Vagina (tissue), 2 donors: Measurements from ENCODE around the gene CYB5A. TPM values are rescaled to one million over a fixed set of nuclear protein-coding genes. Genes with fewer than 3 reads are reported as not detected.

ENCODE experiments used
- DNase-seq, 2 donors: peaks; one replicate each; pipeline ENCODE4 v3.0.0-alpha.2; 2017; ENCODE audit errors: extremely low spot score in 2 of 2
- H3K27ac ChIP-seq: fragments of 200-600 bp; sonication (generic); one replicate; pipeline ENCODE4 v1.5.1; 2019
- H3K27me3 ChIP-seq: fragments of 200-600 bp; sonication (generic); one replicate; pipeline ENCODE4 v1.5.1; 2019
- H3K36me3 ChIP-seq, 2 donors: fragments of 200-600 bp; sonication (generic); one replicate each; pipeline ENCODE4 v1.5.1; 2017 to 2019
- H3K4me1 ChIP-seq: fragments of 200-600 bp; sonication (generic); one replicate; pipeline ENCODE4 v1.5.1; 2019
- H3K4me3 ChIP-seq, 2 donors: fragments of 200-600 bp; sonication (generic); 1 replicate in 1 of 2; 2 replicates in 1 of 2; pipeline ENCODE4 v1.5.1; 2016 to 2019
- H3K9me3 ChIP-seq: fragments of 200-600 bp; sonication (generic); one replicate; pipeline ENCODE4 v1.5.1; 2019
- CTCF ChIP-seq, 3 experiments: fragments of 450-650 bp in 2 of 3; fragments of 200-600 bp in 1 of 3; sonication (generic) in 1 of 3; IDR thresholded peaks; one replicate each; pipeline ENCODE4 v1.5.1; 2017 to 2019; ENCODE audit warnings: antibody characterized with exemption in 3 of 3, mild to moderate bottlenecking in 2 of 3, moderate library complexity in 2 of 3
- POLR2A ChIP-seq, 2 donors: fragments of 450-650 bp; IDR thresholded peaks; one replicate each; pipeline ENCODE4 v1.6.1; 2017; ENCODE audit warnings: antibody characterized with exemption in 2 of 2, mild to moderate bottlenecking in 2 of 2, moderate library complexity in 2 of 2
- POLR2AphosphoS5 ChIP-seq, 2 donors: sonication (generic); formaldehyde crosslinking; IDR thresholded peaks; one replicate each; pipeline ENCODE4 v1.9.0; 2017; ENCODE audit warnings: antibody characterized with exemption in 2 of 2, mild to moderate bottlenecking in 2 of 2, low read depth in 1 of 2; ENCODE audit not compliant: insufficient read depth in 1 of 2
- intact Hi-C: fragments of 100-400 bp; cut with DNase I; formaldehyde crosslinking; loops from one replicate; pipeline ENCODE4 v1.15.1; 2023
- total RNA-seq: library from RNA; depleted of rRNA; stranded (reverse); fragments of >200 nt; gene quantifications from one replicate; pipeline ENCODE4 v1.2.3, GENCODE V29; 2016

The CYB5A gene
- total RNA-seq, 1 donor from 2014 or later, result 88.6 TPM

GRCh38 chr18:74326231-74326630, 34.5 kb upstream of the CYB5A start:
- intact Hi-C loops, result no loop called here
- TF ChIP-seq POLR2A (IDR thresholded peaks at IDR 0.05) (no peak), POLR2AphosphoS5 (IDR thresholded peaks at IDR 0.05; ENCODE audit: insufficient read depth in 1 of 2, low read depth in 1 of 2) (no peak), CTCF (IDR thresholded peaks at IDR 0.05) (no peak)

GRCh38 chr18:74316257-74317170, 24.8 kb upstream of the CYB5A start:
- no peak for DNase-seq
- H3K4me3 ChIP-seq, result no peak overlapping the region

More at GRCh38 chr18:74326231-74326630, 34.5 kb upstream of the CYB5A start:
- no peak for DNase-seq
- Histone ChIP-seq H3K36me3 (no peaks in the 10 kb centered on the region), H3K9me3 (no peaks in the 10 kb centered on the region), H3K4me3 (no peak overlapping the region), H3K4me1 (no peaks in the 10 kb centered on the region), H3K27me3 (no peaks in the 10 kb centered on the region), H3K27ac (no peak overlapping the region)

GRCh38 chr18:74315464-74316256, 23.9 kb upstream of the CYB5A start, which contains the start of gene C18orf63:
TSS of gene C18orf63 (plus strand) at chr18:74315839. CDS start at chr18:74317866, 2,027 bp downstream.
- H3K4me3 ChIP-seq, result no peak within 1 kb of the TSS
- H3K9me3 ChIP-seq, result no peaks in the 10 kb centered on the region
- no peaks in the 10 kb centered on the region for H3K4me1 ChIP-seq
- no peak within 1 kb of the TSS for H3K27ac ChIP-seq
- no peaks in the 10 kb centered on the region for H3K27me3 ChIP-seq
- intact Hi-C loops, result no loop called here
- TF ChIP-seq POLR2A (IDR thresholded peaks at IDR 0.05) (no peak), CTCF (IDR thresholded peaks at IDR 0.05) (no peak), POLR2AphosphoS5 (IDR thresholded peaks at IDR 0.05; ENCODE audit: insufficient read depth in 1 of 2, low read depth in 1 of 2) (no peak)
- DNase-seq, result no peak
- H3K36me3 ChIP-seq, result no peaks in the 10 kb centered on the region

More at GRCh38 chr18:74316257-74317170, 24.8 kb upstream of the CYB5A start:
- Histone ChIP-seq H3K27me3 (no peaks in the 10 kb centered on the region), H3K4me1 (no peaks in the 10 kb centered on the region), H3K36me3 (no peaks in the 10 kb centered on the region), H3K27ac (no peak overlapping the region), H3K9me3 (no peaks in the 10 kb centered on the region)
- TF ChIP-seq POLR2A (IDR thresholded peaks at IDR 0.05) (no peak), POLR2AphosphoS5 (IDR thresholded peaks at IDR 0.05; ENCODE audit: insufficient read depth in 1 of 2, low read depth in 1 of 2) (no peak)
- intact Hi-C loops, result no loop called here

GRCh38 chr18:74314759-74315463, 23.1 kb upstream of the CYB5A start:
- Histone ChIP-seq H3K4me3 (no peak overlapping the region), H3K9me3 (no peaks in the 10 kb centered on the region), H3K4me1 (no peaks in the 10 kb centered on the region), H3K36me3 (no peaks in the 10 kb centered on the region), H3K27ac (no peak overlapping the region), H3K27me3 (no peaks in the 10 kb centered on the region)
- intact Hi-C loops, result no loop called here
- DNase-seq, result no peak
- no peak for TF ChIP-seq CTCF (IDR thresholded peaks at IDR 0.05)
- no peak for TF ChIP-seq POLR2A (IDR thresholded peaks at IDR 0.05)
- TF ChIP-seq POLR2AphosphoS5 (IDR thresholded peaks at IDR 0.05; ENCODE audit: insufficient read depth in 1 of 2, low read depth in 1 of 2), result no peak

- H3K27me3 ChIP-seq, result no peaks in the 10 kb centered on the region
- H3K36me3 ChIP-seq, result no peaks in the 10 kb centered on the region
- intact Hi-C loops, result no loop called here
- no peaks in the 10 kb centered on the region for H3K9me3 ChIP-seq
- no peak for DNase-seq
- no peaks in the 10 kb centered on the region for H3K4me1 ChIP-seq
- H3K27ac ChIP-seq, result no peak overlapping the region
- TF ChIP-seq CTCF (IDR thresholded peaks at IDR 0.05) (no peak), POLR2AphosphoS5 (IDR thresholded peaks at IDR 0.05; ENCODE audit: insufficient read depth in 1 of 2, low read depth in 1 of 2) (no peak), POLR2A (IDR thresholded peaks at IDR 0.05) (no peak)
- no peak overlapping the region for H3K4me3 ChIP-seq
These were observed 19.2 kb upstream of the CYB5A start for GRCh38 chr18:74311000-74311399.
